ENCODE results near the gene GAS6. TPM values are rescaled to one million over a fixed set of nuclear protein-coding genes. Genes with fewer than 3 reads are reported as not detected.

GAS6 gene
- total RNA-seq, 1 experiment from 2014 or later, result 93.8 TPM

- Histone ChIP-seq H2AFZ (no peak overlapping the region), H3F3A (ENCODE audit: insufficient read depth, low read depth) (peaks cover 28% of the 10 kb centered on the region; the same call in 1 of the 2 replicates), H3K79me2 (ENCODE audit: low read depth) (no peaks in the 10 kb centered on the region), H3K4me2 (no peak overlapping the region), H3K27me3 (ENCODE audit: insufficient read depth, low read depth) (no peaks in the 10 kb centered on the region), H3K9me2 (ENCODE audit: insufficient read depth) (no peaks in the 10 kb centered on the region), H3K4me1 (replicated peaks; ENCODE audit: insufficient read depth) (peaks cover 41% of the 10 kb centered on the region), H3K27ac (no peak overlapping the region), H3K4me3 (no peak overlapping the region), H3K9me3 (ENCODE audit: insufficient read depth, low read depth) (no peaks in the 10 kb centered on the region), H4K20me1 (ENCODE audit: insufficient read depth) (no peaks in the 10 kb centered on the region), H3K36me3 (ENCODE audit: low read depth) (no peaks in the 10 kb centered on the region)
- ChIA-PET CTCF (no interaction called here), POLR2A (ENCODE audit: unreplicated experiment) (no interaction called here)
- no peak for TF ChIP-seq CTCF (conservative IDR thresholded peaks at IDR 0.05)
- TF ChIP-seq EZH2 (IDR thresholded peaks at IDR 0.05; ENCODE audit: low read depth), result no peak
- intact Hi-C loops (cut with micrococcal nuclease; ENCODE audit: unreplicated experiment), result loop anchor here (1.0 kb wide), 2 partner anchors 129 to 408 kb away; no protein-coding TSS in a partner anchor
- DNase-seq, result no peak
- no TSS peak for BruUV-seq (replicated peaks)
Measured at GRCh38 chr13:113817860-113818691, 45.8 kb downstream of the GAS6 start.

DNA sequence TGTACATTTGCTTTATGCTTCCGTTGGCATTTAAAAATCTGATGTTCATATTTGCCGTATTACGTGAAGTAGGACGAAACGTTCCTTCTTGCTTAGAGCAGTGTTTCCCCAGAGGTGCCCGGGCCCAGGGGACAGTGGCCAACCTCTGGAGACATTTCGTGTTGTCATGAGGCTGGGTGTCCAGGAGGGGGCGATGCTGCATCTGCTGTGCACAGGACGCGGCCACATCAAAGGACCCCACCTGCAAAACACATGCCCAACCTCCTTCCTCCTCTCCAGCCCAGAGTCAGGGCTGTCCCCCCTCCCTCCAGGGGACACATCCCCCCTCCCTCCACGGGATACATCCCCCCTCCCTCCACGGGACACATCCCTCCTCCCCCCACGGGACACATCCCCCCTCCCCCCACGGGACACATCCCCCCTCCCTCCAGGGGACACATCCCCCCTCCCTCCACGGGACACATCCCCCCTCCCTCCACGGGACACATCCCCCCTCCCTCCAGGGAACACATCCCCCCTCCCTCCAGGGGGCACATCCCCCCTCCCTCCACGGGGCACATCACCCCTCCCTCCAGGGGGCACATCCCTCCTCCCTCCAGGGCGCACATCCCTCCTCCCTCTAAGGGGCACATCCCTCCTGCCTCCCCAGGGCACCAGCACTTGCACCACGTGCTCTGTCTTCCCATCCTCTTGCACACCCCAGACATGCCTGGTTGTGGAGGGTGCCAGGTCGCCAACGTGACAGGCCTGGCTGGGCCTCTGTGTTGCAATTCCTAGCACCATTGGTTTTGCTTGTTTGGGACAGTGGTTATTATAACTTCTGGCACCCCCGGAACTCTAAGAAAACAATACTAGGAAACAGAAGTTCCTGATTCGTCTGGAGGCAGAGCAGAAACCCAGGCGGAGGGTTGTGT is 46.7 kb downstream of the GAS6 start:
- H3K4me3 ChIP-seq, result no peak overlapping the region
- H4K20me1 ChIP-seq (ENCODE audit: insufficient read depth), result no peaks in the 10 kb centered on the region
- no peaks in the 10 kb centered on the region for H3K9me3 ChIP-seq (ENCODE audit: insufficient read depth, low read depth)
- H3K27ac ChIP-seq, result no peak overlapping the region
- BruUV-seq (replicated peaks), result no TSS peak
- H2AFZ ChIP-seq, result no peak overlapping the region
- no peaks in the 10 kb centered on the region for H3K79me2 ChIP-seq (ENCODE audit: low read depth)
- ChIA-PET POLR2A (ENCODE audit: unreplicated experiment) (no interaction called here), CTCF (interaction anchor here (1.0 kb wide), 1 partner anchor 409 kb away, joined by 3 read pairs; no protein-coding TSS in a partner anchor)
- no peaks in the 10 kb centered on the region for H3K36me3 ChIP-seq (ENCODE audit: low read depth)
- H3K27me3 ChIP-seq (ENCODE audit: insufficient read depth, low read depth), result no peaks in the 10 kb centered on the region
- H3F3A ChIP-seq (ENCODE audit: insufficient read depth, low read depth), result peaks cover 24% of the 10 kb centered on the region; the same call in 1 of the 2 replicates
- H3K4me2 ChIP-seq, result no peak overlapping the region
- H3K4me1 ChIP-seq (replicated peaks; ENCODE audit: insufficient read depth), result peaks cover 41% of the 10 kb centered on the region
- TF ChIP-seq EZH2 (IDR thresholded peaks at IDR 0.05; ENCODE audit: low read depth) (no peak), CTCF (conservative IDR thresholded peaks at IDR 0.05) (peak; percentile 92)
- no peaks in the 10 kb centered on the region for H3K9me2 ChIP-seq (ENCODE audit: insufficient read depth)
- intact Hi-C loops (cut with micrococcal nuclease; ENCODE audit: unreplicated experiment), result loop anchor here (1.0 kb wide), 2 partner anchors 130 to 409 kb away; no protein-coding TSS in a partner anchor
- DNase-seq, result peak; percentile 68 to 83

DNA sequence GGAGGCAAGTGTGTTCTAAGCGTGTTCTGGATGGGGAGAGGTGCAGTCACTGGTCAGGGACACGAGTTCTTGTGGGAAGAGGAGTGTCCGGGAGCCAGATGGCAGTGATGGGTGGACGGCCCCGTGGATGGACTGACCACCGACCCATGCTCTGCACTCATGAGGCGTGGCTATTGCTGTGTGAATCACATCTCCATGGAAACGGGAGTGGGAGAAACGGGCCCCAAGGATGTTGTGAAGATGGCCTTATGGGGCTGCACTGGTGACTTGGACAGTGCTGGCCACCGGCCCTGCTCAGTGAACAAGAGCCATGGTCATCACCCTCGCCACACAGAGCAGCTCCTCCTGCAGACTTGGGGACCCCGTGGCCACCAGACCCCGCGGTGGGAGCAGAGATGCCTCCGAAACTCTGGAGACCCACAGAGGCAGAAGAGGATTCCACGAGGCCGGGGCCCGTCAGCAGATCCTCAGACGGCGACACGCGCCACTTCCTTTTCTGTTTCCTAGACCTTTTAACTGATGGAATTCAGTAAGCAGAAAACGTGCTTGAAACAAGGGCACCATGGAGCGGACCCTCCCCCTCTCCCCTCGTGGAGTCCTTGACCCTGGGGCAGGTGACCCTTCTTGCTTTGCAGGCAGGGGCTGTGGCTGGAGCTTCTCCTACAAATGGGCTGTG is 47.5 kb downstream of the GAS6 start:
- Histone ChIP-seq H3K4me2 (no peak overlapping the region), H3K79me2 (ENCODE audit: low read depth) (no peaks in the 10 kb centered on the region), H3K4me1 (replicated peaks; ENCODE audit: insufficient read depth) (peaks cover 34% of the 10 kb centered on the region), H3K36me3 (ENCODE audit: low read depth) (no peaks in the 10 kb centered on the region), H3K9me2 (ENCODE audit: insufficient read depth) (no peaks in the 10 kb centered on the region), H2AFZ (no peak overlapping the region), H3K9me3 (ENCODE audit: insufficient read depth, low read depth) (no peaks in the 10 kb centered on the region), H3K4me3 (no peak overlapping the region), H3K27ac (no peak overlapping the region), H3F3A (ENCODE audit: insufficient read depth, low read depth) (peaks cover 22% of the 10 kb centered on the region; the same call in 1 of the 2 replicates), H3K27me3 (ENCODE audit: insufficient read depth, low read depth) (no peaks in the 10 kb centered on the region), H4K20me1 (ENCODE audit: insufficient read depth) (no peaks in the 10 kb centered on the region)
- CTCF ChIA-PET, result interaction anchor here (1.0 kb wide), 1 partner anchor 410 kb away, joined by 3 read pairs; no protein-coding TSS in a partner anchor
- TF ChIP-seq EZH2 (IDR thresholded peaks at IDR 0.05; ENCODE audit: low read depth) (no peak), CTCF (conservative IDR thresholded peaks at IDR 0.05) (no peak)
- intact Hi-C loops (cut with micrococcal nuclease; ENCODE audit: unreplicated experiment), result no loop called here
- DNase-seq, result no peak
- BruUV-seq (replicated peaks), result no TSS peak
- POLR2A ChIA-PET (ENCODE audit: unreplicated experiment), result no interaction called here

All from PC-9 (cell line).